AG04449 (cell line): ENCODE measurements around the gene GPR180.

Experiments
- CTCF ChIA-PET: fragments of 350-600 bp; formaldehyde crosslinking; extraction: SDS; loops from one replicate; lab custom pipeline; 2021; ENCODE audit warnings: antibody characterized with exemption; lab: Yijun Ruan, JAX
- POLR2A ChIA-PET: fragments of 400-600, 350-600 bp; formaldehyde crosslinking; extraction: SDS; loops from one replicate; lab custom pipeline; 2020; ENCODE audit warnings: antibody characterized with exemption, inconsistent platforms; lab: Yijun Ruan, JAX
- DNase-seq: peaks from one replicate; pipeline ENCODE4 v3.0.0-alpha.2; 2010; ENCODE audit warnings: low read depth, low spot score
- H3K4me3 ChIP-seq: 2 replicates; pipeline ENCODE4 v1.5.1; 2011; ENCODE audit warnings: low read depth, mild to moderate bottlenecking, control low read depth, low read length
- TF ChIP-seq, protein P1 (sequence below): IDR thresholded peaks from one replicate; pipeline ENCODE4 v1.5.1; 2011; ENCODE audit warnings: mild to moderate bottlenecking, moderate library complexity, low read length, control low read depth, inconsistent platforms; ENCODE audit not compliant: insufficient read depth; ENCODE audit errors: missing control alignments

Gene GPR180

DNA sequence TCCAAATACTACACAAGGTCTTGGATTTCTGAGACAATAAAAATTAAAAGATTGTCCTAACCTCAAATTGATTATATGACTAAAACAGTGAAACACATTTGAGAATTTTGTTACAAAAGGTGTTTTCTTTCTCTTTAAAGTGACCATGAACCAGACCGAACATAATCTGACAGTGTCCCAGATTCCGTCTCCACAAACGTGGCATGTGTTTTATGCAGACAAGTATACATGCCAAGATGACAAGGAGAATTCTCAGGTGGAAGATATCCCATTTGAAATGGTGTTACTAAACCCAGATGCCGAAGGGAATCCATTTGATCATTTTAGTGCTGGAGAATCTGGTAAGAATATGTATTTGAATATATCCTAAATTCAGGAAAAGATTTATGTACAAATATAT lies 10.4 kb downstream of the GPR180 start:
- DNase-seq: no peak
- TF ChIP-seq, protein P1, sequence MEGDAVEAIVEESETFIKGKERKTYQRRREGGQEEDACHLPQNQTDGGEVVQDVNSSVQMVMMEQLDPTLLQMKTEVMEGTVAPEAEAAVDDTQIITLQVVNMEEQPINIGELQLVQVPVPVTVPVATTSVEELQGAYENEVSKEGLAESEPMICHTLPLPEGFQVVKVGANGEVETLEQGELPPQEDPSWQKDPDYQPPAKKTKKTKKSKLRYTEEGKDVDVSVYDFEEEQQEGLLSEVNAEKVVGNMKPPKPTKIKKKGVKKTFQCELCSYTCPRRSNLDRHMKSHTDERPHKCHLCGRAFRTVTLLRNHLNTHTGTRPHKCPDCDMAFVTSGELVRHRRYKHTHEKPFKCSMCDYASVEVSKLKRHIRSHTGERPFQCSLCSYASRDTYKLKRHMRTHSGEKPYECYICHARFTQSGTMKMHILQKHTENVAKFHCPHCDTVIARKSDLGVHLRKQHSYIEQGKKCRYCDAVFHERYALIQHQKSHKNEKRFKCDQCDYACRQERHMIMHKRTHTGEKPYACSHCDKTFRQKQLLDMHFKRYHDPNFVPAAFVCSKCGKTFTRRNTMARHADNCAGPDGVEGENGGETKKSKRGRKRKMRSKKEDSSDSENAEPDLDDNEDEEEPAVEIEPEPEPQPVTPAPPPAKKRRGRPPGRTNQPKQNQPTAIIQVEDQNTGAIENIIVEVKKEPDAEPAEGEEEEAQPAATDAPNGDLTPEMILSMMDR: no peak
- CTCF ChIA-PET: interaction anchor here (1.4 to 6.7 kb wide), 2 partner anchors 10 to 179 kb away, joined by 3 to 173 read pairs; partner anchors contain the start of gene GPR180
- POLR2A ChIA-PET: no interaction called here
- H3K4me3 ChIP-seq: no peak overlapping the region

- ChIA-PET POLR2A (no interaction called here), CTCF (interaction anchor here (1.3 to 6.7 kb wide), 3 partner anchors 10 to 180 kb away, joined by 3 to 173 read pairs (median 5); partner anchors contain the start of gene GPR180)
- TF ChIP-seq, protein P1: no peak
- DNase-seq: no peak
- no peak overlapping the region for H3K4me3 ChIP-seq
These were observed 11.4 kb downstream of the GPR180 start for GRCh38 chr13:94613051-94613450.

DNA sequence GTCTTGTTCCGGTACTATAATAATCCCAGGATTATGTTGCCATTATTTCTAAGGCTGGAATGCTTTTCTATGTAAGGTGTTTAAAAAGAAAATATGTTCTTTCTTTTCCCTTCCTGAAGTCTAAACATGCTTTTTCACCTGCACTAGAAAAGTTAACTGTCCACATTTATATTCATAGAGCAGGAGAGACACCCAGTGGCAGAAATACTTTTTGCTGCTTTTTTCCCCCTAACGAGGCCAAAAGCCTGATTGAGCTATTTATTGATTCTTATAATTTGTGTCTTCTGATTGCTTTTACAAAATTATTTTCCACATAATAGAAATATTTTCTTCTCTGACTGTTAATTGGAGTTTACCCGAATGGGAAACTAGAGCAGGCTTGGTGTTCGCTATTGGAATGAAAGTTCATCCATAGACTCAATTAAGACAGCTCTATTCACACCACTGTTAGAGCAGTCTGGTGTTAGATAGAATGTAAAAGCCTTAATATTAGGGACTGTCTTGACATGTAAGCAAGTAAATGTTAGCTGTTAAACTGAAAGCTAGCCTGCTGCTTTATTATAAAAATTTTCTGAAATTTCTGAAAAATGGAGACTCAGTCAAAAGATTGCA lies 15.8 kb downstream of the GPR180 start:
- ChIA-PET POLR2A (no interaction called here), CTCF (interaction anchor here (0.7 to 6.7 kb wide), 22 partner anchors 9 to 348 kb away, joined by 3 to 173 read pairs (median 4); no protein-coding TSS in a partner anchor)
- H3K4me3 ChIP-seq: no peak overlapping the region
- TF ChIP-seq, protein P1: peak; percentile 27
- DNase-seq: no peak

DNA sequence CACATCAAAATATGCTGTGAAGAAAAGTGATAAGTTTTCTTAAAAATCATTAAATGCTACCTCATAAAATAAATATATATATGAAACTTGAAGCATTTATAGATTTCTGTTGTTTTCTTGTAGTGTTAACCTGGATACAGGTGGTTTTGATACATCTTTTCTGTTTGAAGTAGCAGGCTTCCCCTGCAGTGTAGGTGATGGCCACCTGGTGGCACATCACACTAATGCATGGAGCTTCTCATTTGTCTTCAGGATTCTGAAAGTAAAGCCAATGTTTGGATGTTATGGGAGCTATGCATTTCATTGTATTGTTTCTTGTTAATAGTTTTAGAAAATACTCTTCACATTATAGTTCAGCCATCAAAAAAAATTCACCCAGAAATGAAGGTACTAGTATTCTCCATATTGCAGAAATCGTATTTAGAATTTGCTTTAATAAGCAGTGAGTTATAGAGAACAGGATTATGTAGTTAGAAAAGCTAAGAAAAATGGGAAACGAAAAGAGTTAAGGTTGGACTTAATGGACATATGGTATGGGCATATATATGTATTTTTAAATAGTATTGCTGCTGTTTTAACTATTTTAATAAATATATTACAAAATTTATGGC lies 18.7 kb downstream of the GPR180 start:
- POLR2A ChIA-PET: no interaction called here
- TF ChIP-seq, protein P1: peak; percentile 61

DNA sequence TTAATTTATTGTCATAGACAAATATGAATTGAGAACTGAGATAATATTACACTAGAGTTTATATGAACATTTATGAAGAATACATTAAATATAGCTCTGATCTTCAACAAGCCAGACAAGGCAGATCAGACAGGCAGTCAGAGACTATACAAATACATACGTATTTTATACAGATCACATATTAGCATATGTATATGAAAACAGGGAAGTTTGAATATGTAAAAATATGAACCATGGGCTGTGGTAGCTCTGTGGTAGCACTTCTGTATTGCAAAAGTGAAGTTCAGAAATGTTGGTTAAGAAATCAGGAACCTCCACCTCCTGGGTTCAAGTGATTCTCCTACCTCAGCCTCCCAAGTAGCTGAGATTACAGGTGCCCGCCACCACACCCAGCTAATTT lies 20.7 kb downstream of the GPR180 start:
- CTCF ChIA-PET: interaction anchor here (0.9 to 4.6 kb wide), 4 partner anchors 9 to 782 kb away, joined by 3 to 61 read pairs (median 4); no protein-coding TSS in a partner anchor
- POLR2A ChIA-PET: no interaction called here

More for the DNA sequence above, 18.7 kb downstream of the GPR180 start:
- DNase-seq: no peak
- CTCF ChIA-PET: interaction anchor here (0.6 to 4.6 kb wide), 17 partner anchors 10 to 784 kb away, joined by 3 to 61 read pairs (median 4); partner anchors contain the start of gene TGDS
- H3K4me3 ChIP-seq: no peak overlapping the region

More for the DNA sequence above, 20.7 kb downstream of the GPR180 start:
- H3K4me3 ChIP-seq: no peak overlapping the region
- TF ChIP-seq, protein P1: no peak
- no peak for DNase-seq
